Fibroblast of villous mesenchyme (primary cell): ENCODE data around the gene CIC. TPM values are rescaled to one million over a fixed set of nuclear protein-coding genes. Genes with fewer than 3 reads are reported as not detected.

ENCODE experiments used
- DNase-seq: peaks from one replicate; pipeline ENCODE4 v3.0.0-alpha.2; 2010; ENCODE audit warnings: low read depth
- H3K4me3 ChIP-seq: 2 replicates; pipeline ENCODE4 v1.5.1; 2011; ENCODE audit warnings: low read depth, mild to moderate bottlenecking, low read length
- total RNA-seq: library from RNA; depleted of rRNA; stranded (reverse); fragments of >200 nt; gene quantifications from 2 replicates; pipeline ENCODE4 v1.2.3, GENCODE V29; 2012
- TF ChIP-seq, protein P1 (sequence below): IDR thresholded peaks from 2 replicates; pipeline ENCODE4 v1.5.1; 2012; ENCODE audit warnings: low read depth, mild to moderate bottlenecking, low read length; ENCODE audit not compliant: insufficient read depth

The CIC gene
- total RNA-seq, 1 donor = 23.7 TPM

DNA sequence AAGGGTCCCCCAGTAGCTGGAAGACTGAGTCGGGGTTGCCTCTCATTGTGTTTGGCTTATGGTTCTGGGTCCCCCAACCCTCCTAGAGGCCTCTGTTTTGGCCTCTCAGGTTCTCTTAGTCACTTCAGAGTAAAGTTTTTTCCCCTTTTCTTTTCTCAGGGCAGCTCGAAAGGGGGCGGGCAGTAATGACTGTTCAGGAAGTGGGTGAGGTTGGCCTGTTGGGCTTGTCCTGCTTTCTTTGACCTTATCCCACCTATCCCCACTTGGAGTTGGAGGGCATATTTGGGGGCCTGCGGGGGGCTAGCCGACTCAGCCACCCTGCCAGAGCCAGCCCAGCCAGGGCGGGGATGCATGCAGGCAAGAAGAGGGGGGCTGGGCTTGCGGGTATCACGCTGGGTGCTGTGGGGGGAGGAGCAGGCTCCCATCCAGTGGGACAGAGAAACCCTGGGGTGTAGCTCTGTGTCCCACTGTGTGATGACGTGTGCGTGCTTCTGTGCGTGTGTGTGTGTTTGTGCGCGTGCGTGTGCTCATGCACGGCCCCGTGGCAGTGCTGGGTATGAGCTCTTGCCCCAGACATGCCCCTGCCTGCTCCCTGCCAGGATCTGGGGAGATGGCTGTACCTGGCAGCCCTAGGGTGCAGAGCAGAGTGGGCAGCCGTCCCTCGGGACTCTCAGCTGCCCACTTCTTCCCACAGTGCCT, 1.4 kb downstream of the CIC start:
- TF ChIP-seq, protein P1, sequence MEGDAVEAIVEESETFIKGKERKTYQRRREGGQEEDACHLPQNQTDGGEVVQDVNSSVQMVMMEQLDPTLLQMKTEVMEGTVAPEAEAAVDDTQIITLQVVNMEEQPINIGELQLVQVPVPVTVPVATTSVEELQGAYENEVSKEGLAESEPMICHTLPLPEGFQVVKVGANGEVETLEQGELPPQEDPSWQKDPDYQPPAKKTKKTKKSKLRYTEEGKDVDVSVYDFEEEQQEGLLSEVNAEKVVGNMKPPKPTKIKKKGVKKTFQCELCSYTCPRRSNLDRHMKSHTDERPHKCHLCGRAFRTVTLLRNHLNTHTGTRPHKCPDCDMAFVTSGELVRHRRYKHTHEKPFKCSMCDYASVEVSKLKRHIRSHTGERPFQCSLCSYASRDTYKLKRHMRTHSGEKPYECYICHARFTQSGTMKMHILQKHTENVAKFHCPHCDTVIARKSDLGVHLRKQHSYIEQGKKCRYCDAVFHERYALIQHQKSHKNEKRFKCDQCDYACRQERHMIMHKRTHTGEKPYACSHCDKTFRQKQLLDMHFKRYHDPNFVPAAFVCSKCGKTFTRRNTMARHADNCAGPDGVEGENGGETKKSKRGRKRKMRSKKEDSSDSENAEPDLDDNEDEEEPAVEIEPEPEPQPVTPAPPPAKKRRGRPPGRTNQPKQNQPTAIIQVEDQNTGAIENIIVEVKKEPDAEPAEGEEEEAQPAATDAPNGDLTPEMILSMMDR = no peak
- H3K4me3 ChIP-seq = peak overlapping the region; percentile 84
- peak; percentile 73 for DNase-seq

DNA sequence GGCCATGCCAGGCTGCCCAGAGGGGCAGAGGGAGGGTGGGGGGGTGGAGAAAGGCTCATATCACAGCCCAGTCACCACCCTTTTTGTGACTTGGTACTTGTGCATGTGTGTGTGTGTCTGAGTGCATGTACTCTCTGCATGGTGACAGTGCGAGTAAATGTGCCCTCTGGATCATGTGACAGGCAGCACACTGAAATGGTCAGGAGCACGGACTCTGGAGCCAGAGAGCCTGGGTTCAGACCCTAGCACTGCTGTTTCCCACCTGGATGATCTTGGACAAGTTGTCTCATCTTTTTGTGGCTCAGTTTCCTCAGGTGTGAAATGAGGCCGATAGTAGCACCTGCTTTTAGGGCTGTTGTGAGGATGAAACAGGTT, 2.0 kb downstream of the CIC start:
- DNase-seq = no peak
- TF ChIP-seq, protein P1 = no peak
- H3K4me3 ChIP-seq = peak overlapping the region; percentile 84

DNA sequence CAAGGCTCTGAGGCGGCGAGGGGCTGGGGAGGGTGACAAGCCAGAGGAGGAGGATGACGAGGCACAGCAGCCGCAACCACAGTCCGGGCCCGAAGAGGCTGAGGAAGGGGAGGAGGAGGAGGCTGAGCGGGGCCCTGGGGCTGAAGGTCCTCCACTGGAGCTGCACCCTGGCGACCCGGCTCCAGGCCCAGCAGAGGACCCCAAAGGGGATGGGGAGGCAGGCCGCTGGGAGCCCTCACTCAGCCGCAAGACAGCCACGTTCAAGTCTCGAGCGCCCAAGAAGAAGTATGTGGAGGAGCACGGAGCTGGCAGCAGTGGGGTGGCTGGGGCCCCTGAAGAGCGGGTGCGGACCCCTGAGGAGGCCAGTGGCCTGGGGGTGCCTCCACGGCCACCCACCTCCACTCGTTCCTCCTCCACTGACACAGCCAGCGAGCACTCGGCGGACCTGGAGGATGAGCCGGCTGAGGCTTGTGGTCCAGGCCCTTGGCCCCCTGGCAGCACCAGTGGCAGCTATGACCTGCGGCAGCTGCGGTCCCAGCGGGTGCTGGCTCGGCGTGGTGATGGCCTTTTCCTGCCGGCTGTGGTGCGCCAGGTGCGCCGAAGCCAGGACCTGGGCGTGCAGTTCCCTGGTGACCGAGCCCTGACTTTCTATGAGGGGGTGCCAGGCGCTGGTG, 2.9 kb downstream of the CIC start:
- TF ChIP-seq, protein P1 = no peak
- H3K4me3 ChIP-seq = no peak overlapping the region
- DNase-seq = no peak

DNA sequence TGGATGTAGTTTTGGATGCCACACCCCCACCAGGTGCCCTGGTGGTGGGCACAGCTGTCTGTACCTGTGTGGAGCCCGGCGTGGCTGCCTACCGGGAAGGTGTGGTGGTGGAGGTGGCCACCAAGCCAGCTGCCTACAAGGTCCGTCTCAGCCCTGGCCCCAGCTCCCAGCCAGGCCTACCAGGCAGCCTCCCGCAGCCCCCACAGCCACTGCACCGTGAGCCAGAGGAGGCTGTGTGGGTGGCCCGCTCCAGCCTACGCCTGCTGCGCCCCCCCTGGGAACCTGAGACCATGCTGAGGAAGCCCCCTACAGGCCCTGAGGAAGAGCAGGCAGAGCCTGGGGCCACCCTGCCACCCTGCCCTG, 3.5 kb downstream of the CIC start:
- H3K4me3 ChIP-seq = no peak overlapping the region
- TF ChIP-seq, protein P1 = no peak
- DNase-seq = no peak

DNA sequence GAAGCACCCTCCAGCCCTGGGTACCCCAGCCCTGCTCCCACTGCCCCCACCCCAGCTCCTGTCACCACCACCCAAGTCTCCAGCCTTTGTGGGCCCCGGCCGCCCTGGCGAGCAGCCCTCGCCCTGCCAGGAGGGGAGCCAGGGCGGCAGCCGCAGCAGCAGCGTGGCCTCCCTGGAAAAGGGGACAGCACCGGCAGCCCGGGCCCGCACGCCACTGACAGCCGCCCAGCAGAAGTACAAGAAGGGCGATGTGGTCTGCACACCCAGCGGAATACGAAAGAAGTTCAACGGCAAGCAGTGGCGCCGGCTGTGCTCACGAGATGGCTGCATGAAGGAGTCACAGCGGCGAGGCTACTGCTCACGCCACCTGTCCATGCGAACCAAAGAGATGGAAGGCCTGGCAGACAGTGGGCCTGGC, 3.9 kb downstream of the CIC start:
- no peak overlapping the region for H3K4me3 ChIP-seq
- DNase-seq = no peak
- TF ChIP-seq, protein P1 = no peak

DNA sequence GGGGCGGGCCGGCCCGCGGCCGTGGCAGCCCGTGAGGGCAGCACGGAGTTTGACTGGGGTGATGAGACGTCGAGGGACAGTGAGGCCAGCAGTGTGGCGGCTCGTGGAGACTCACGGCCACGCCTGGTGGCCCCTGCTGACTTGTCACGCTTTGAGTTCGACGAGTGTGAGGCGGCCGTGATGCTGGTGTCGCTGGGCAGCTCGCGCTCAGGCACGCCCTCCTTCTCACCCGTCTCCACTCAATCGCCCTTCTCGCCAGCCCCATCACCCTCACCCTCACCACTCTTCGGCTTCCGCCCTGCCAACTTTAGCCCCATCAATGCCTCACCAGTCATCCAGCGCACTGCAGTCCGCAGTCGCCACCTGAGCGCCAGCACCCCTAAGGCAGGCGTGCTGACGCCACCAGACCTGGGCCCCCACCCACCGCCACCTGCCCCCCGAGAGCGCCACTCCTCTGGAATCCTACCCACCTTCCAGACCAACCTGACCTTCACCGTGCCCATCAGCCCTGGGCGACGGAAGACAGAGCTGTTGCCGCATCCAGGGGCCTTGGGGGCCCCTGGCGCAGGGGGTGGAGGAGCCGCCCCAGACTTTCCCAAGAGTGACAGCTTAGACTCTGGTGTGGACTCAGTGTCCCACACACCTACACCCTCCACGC, 4.5 kb downstream of the CIC start:
- no peak for DNase-seq
- TF ChIP-seq, protein P1 = no peak
- no peak overlapping the region for H3K4me3 ChIP-seq
